ENCODE measurements around the gene MMD2. TPM values are rescaled to one million over a fixed set of nuclear protein-coding genes. Genes with fewer than 3 reads are reported as not detected.

Gene MMD2
- polyA plus RNA-seq, 1 experiment = not detected

GRCh38 chr7:4883372-4884144, 75.4 kb downstream of the MMD2 start, which contains the start of gene RADIL:
TSS of gene RADIL (minus strand) at chr7:4883716. CDS start at chr7:4878139, 5,577 bp downstream.
- H3K36me3 ChIP-seq (ENCODE audit: control insufficient read depth, insufficient read depth, low read length) = no peaks in the 10 kb centered on the region
- peak; percentile 44 for DNase-seq (ENCODE audit: low read depth)
- H3K4me3 ChIP-seq (ENCODE audit: low read depth, low read length) = peak within 1 kb of the TSS; percentile 51
- POLR2A ChIA-PET = no interaction called here
- TF ChIP-seq, protein P1, sequence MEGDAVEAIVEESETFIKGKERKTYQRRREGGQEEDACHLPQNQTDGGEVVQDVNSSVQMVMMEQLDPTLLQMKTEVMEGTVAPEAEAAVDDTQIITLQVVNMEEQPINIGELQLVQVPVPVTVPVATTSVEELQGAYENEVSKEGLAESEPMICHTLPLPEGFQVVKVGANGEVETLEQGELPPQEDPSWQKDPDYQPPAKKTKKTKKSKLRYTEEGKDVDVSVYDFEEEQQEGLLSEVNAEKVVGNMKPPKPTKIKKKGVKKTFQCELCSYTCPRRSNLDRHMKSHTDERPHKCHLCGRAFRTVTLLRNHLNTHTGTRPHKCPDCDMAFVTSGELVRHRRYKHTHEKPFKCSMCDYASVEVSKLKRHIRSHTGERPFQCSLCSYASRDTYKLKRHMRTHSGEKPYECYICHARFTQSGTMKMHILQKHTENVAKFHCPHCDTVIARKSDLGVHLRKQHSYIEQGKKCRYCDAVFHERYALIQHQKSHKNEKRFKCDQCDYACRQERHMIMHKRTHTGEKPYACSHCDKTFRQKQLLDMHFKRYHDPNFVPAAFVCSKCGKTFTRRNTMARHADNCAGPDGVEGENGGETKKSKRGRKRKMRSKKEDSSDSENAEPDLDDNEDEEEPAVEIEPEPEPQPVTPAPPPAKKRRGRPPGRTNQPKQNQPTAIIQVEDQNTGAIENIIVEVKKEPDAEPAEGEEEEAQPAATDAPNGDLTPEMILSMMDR (IDR thresholded peaks at IDR 0.05; ENCODE audit: insufficient read depth, low read depth, low read length) = peak; percentile 97
- CTCF ChIA-PET = interaction anchor here (0.6 to 6.1 kb wide), 31 partner anchors 9 to 948 kb away, joined by 3 to 38 read pairs (median 4); no protein-coding TSS in a partner anchor
- no peaks in the 10 kb centered on the region for H3K27me3 ChIP-seq (ENCODE audit: control insufficient read depth, insufficient read depth, low read length)

GRCh38 chr7:4883033-4883371, 76.0 kb downstream of the MMD2 start:
- Histone ChIP-seq H3K4me3 (ENCODE audit: low read depth, low read length) (peak overlapping the region; percentile 51), H3K27me3 (ENCODE audit: control insufficient read depth, insufficient read depth, low read length) (no peaks in the 10 kb centered on the region), H3K36me3 (ENCODE audit: control insufficient read depth, insufficient read depth, low read length) (no peaks in the 10 kb centered on the region)
- CTCF ChIA-PET = interaction anchor here (0.6 to 6.1 kb wide), 28 partner anchors 9 to 948 kb away, joined by 3 to 38 read pairs (median 4); no protein-coding TSS in a partner anchor
- POLR2A ChIA-PET = no interaction called here
- no peak for DNase-seq (ENCODE audit: low read depth)
- TF ChIP-seq, protein P1 (IDR thresholded peaks at IDR 0.05; ENCODE audit: insufficient read depth, low read depth, low read length) = no peak

- peak; percentile 54 for DNase-seq (ENCODE audit: low read depth)
- Histone ChIP-seq H3K4me3 (ENCODE audit: low read depth, low read length) (peak overlapping the region; percentile 51), H3K27me3 (ENCODE audit: control insufficient read depth, insufficient read depth, low read length) (no peaks in the 10 kb centered on the region), H3K36me3 (ENCODE audit: control insufficient read depth, insufficient read depth, low read length) (no peaks in the 10 kb centered on the region)
- TF ChIP-seq, protein P1 (IDR thresholded peaks at IDR 0.05; ENCODE audit: insufficient read depth, low read depth, low read length) = 0 out of 2 replicates have a peak, but pooled peaks have one; percentile 2
- ChIA-PET POLR2A (interaction anchor here (0.5 kb wide), 1 partner anchor 13 kb away, joined by 6 read pairs; no protein-coding TSS in a partner anchor), CTCF (interaction anchor here (0.8 to 6.1 kb wide), 17 partner anchors 8 to 269 kb away, joined by 3 to 38 read pairs (median 8); no protein-coding TSS in a partner anchor)
Observed at GRCh38 chr7:4882169-4883032, 76.6 kb downstream of the MMD2 start.

- no peaks in the 10 kb centered on the region for H3K27me3 ChIP-seq (ENCODE audit: control insufficient read depth, insufficient read depth, low read length)
- ChIA-PET CTCF (interaction anchor here (1.6 to 6.1 kb wide), 2 partner anchors 83 to 88 kb away, joined by 3 to 38 read pairs; no protein-coding TSS in a partner anchor), POLR2A (no interaction called here)
- H3K36me3 ChIP-seq (ENCODE audit: control insufficient read depth, insufficient read depth, low read length) = no peaks in the 10 kb centered on the region
- TF ChIP-seq, protein P1 (IDR thresholded peaks at IDR 0.05; ENCODE audit: insufficient read depth, low read depth, low read length) = no peak
- no peak for DNase-seq (ENCODE audit: low read depth)
- no peak overlapping the region for H3K4me3 ChIP-seq (ENCODE audit: low read depth, low read length)
Observed at GRCh38 chr7:4880218-4880617, 78.8 kb downstream of the MMD2 start.
